HepG2 (cell line): Measurements from ENCODE around the gene ELL3. TPM values are rescaled to one million over a fixed set of nuclear protein-coding genes. Genes with fewer than 3 reads are reported as not detected.

ENCODE experiments used
- CBX1 ChIP-seq: IDR thresholded peaks from one replicate; pipeline ENCODE4 v1.6.1; 2016; ENCODE audit warnings: antibody characterized with exemption, low read depth
- CREBL2 ChIP-seq: sonication (generic); formaldehyde crosslinking; IDR thresholded peaks from 2 replicates; pipeline ENCODE4 v1.8.1; 2023; ENCODE audit warnings: missing genetic modification reagents, mild to moderate bottlenecking, borderline replicate concordance
- FOSL1 ChIP-seq: sonication (generic); formaldehyde crosslinking; IDR thresholded peaks from 2 replicates; pipeline ENCODE4 v1.9.0; 2021; ENCODE audit warnings: missing genetic modification reagents, borderline replicate concordance
- FOXA1 ChIP-seq, 2 experiments: fragments of 450-650 bp in 1 of 2; sonication (generic) in 1 of 2; formaldehyde crosslinking in 1 of 2; IDR thresholded peaks; 2 replicates each; pipeline versions ENCODE4 v1.4.0 to v1.6.1; 2016 to 2020; ENCODE audit warnings: missing genetic modification reagents in 1 of 2
- FOXP1 ChIP-seq, 2 experiments: fragments of 450-650 bp in 1 of 2; IDR thresholded peaks; 2 replicates each; pipeline ENCODE4 v1.6.1; 2017 to 2018; ENCODE audit warnings: antibody characterized with exemption in 1 of 2
- GATAD1 ChIP-seq: IDR thresholded peaks from 2 replicates; pipeline ENCODE4 v1.6.1; 2016; ENCODE audit warnings: missing genetic modification reagents, missing compliant biosample characterization
- GFI1 ChIP-seq: sonication (generic); formaldehyde crosslinking; IDR thresholded peaks from 2 replicates; pipeline ENCODE4 v1.5.0; 2020; ENCODE audit warnings: missing genetic modification reagents, mild to moderate bottlenecking, borderline replicate concordance
- HDAC1 ChIP-seq: sonication (generic); formaldehyde crosslinking; IDR thresholded peaks from 2 replicates; pipeline ENCODE4 v1.5.1; 2020; ENCODE audit warnings: mild to moderate bottlenecking, missing genetic modification reagents
- ONECUT2 ChIP-seq: sonication (generic); formaldehyde crosslinking; IDR thresholded peaks from 2 replicates; pipeline ENCODE4 v1.4.0; 2020; ENCODE audit warnings: missing genetic modification reagents
- RBM39 ChIP-seq: fragments of 200-400 bp; formaldehyde crosslinking; IDR thresholded peaks from one replicate; pipeline ENCODE4 v1.6.1; 2018; ENCODE audit warnings: antibody characterized with exemption, mild to moderate bottlenecking, low read depth, low read length; ENCODE audit not compliant: poor library complexity, severe bottlenecking
- SNAPC5 ChIP-seq: sonication (generic); formaldehyde crosslinking; IDR thresholded peaks from 2 replicates; pipeline ENCODE4 v1.8.1; 2023; ENCODE audit warnings: mild to moderate bottlenecking, missing genetic modification reagents, borderline replicate concordance
- ZBED4 ChIP-seq: sonication (generic); formaldehyde crosslinking; IDR thresholded peaks from 2 replicates; pipeline ENCODE4 v1.4.0; 2020; ENCODE audit warnings: missing genetic modification reagents, borderline replicate concordance
- ZFX ChIP-seq: sonication (generic); formaldehyde crosslinking; IDR thresholded peaks from 2 replicates; pipeline ENCODE4 v1.4.0; 2020; ENCODE audit warnings: mild to moderate bottlenecking, low read depth, missing genetic modification reagents, moderate library complexity
- ZMYM2 ChIP-seq: sonication (generic); formaldehyde crosslinking; IDR thresholded peaks from 2 replicates; pipeline ENCODE4 v1.8.0; 2022; ENCODE audit warnings: mild to moderate bottlenecking, missing genetic modification reagents
- ZNF446 ChIP-seq: sonication (generic); formaldehyde crosslinking; IDR thresholded peaks from 2 replicates; pipeline ENCODE4 v1.5.0; 2020; ENCODE audit warnings: mild to moderate bottlenecking, missing genetic modification reagents
- ZNF501 ChIP-seq: sonication (generic); formaldehyde crosslinking; IDR thresholded peaks from 2 replicates; pipeline ENCODE4 v1.5.1; 2020; ENCODE audit warnings: mild to moderate bottlenecking, moderate library complexity, missing genetic modification reagents
- ZNF550 ChIP-seq: sonication (generic); formaldehyde crosslinking; IDR thresholded peaks from 2 replicates; pipeline ENCODE4 v1.4.0; 2020; ENCODE audit warnings: mild to moderate bottlenecking, missing genetic modification reagents, borderline replicate concordance
- ZSCAN12 ChIP-seq: sonication (generic); formaldehyde crosslinking; IDR thresholded peaks from 2 replicates; pipeline ENCODE4 v1.9.0; 2021; ENCODE audit warnings: mild to moderate bottlenecking, missing genetic modification reagents
- polyA plus RNA-seq, 8 experiments: library from polyadenylated mRNA; depleted of rRNA in 3 of 8; stranded (reverse) in 7 of 8; unstranded in 1 of 8; fragments of >200 nt; fragmentation: Illumina TruSeq in 4 of 8; extraction: Trizol in 4 of 8; gene quantifications; 2 replicates each; pipeline versions ENCODE4 v1.2.1 to v1.2.3, GENCODE V29; 2011 to 2016; ENCODE audit warnings: low read depth in 4 of 8, missing spikeins in 1 of 8, mixed read lengths in 1 of 8; ENCODE audit not compliant: insufficient read depth in 1 of 8
- total RNA-seq, 5 experiments: library from RNA; depleted of rRNA; stranded (reverse); fragments of >200 nt; fragmentation: Illumina TruSeq; extraction: Trizol; gene quantifications; 2 replicates each; pipeline ENCODE4 v1.2.3, GENCODE V29; 2016; ENCODE audit warnings: low read depth in 1 of 5
- TF ChIP-seq, protein P1 (sequence below): sonication (generic); formaldehyde crosslinking; IDR thresholded peaks from 2 replicates; pipeline ENCODE4 v1.4.0; 2020; ENCODE audit warnings: missing genetic modification reagents
- TF ChIP-seq, protein P2 (sequence below): sonication (generic); formaldehyde crosslinking; IDR thresholded peaks from 2 replicates; pipeline ENCODE4 v1.4.0; 2020; ENCODE audit warnings: mild to moderate bottlenecking, missing genetic modification reagents

Gene ELL3
- total and polyA plus RNA-seq, 2 of the 13 experiments (the other 11 are each of a cell fraction or from before 2014, with no cell fraction given) = 6.1 to 8.8 TPM

DNA sequence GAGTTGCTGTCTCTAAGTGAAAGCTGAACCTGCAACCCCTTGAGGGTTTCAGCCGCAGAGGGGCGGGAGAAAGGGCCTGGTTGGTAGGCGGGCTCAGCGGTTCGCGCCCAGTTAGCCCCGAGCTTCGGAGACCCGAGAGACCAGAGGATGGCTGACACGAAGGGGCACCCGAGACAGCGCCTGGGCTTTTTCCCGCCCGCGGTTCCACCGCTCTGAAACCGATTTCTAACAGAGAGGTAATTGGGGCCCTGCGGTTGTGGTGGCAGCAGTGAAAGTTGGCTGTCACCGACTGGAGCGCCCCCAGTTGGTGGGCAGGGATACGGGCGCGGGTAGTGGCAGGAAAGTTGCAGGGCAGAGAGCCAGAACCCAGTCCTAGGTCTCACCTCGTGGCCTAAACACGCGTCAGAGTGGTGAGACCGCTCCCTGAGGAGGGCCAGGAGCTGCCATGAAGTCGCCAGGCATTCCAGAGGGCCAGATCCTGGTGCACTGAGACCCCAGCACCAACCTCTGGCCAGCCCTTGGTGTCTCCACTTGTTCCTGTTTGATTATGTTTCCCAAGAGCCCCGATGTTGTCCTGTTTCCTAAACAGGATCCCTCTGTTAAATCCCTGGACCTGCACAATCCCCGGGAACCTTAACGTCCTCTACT, 625 bp upstream of the ELL3 start (continued):
- TF ChIP-seq ZFX (CRISPR knock-in tag) (peak; percentile 84), FOXA1 (IDR thresholded peaks at IDR 0.05) (no peak), FOXA1 (CRISPR knock-in tag; IDR thresholded peaks at IDR 0.05) (no peak), RBM39 (peak; percentile 53), GATAD1 (CRISPR knock-in tag) (peak; percentile 29; the same call in 1 of the 2 replicates), ZBED4 (CRISPR knock-in tag) (0 out of 2 replicates have a peak, but pooled peaks have one; percentile 54), FOSL1 (CRISPR knock-in tag) (no peak), FOXP1 (IDR thresholded peaks at IDR 0.05) (no peak), FOXP1 (CRISPR knock-in tag; IDR thresholded peaks at IDR 0.05) (0 out of 2 replicates have a peak, but pooled peaks have one; percentile 8), ZNF550 (no peak), ZNF501 (CRISPR knock-in tag) (peak; percentile 53; the same call in 1 of the 2 replicates), SNAPC5 (CRISPR knock-in tag) (no peak), CBX1 (no peak), ZMYM2 (peak; percentile 70; the same call in 1 of the 2 replicates), ZSCAN12 (CRISPR knock-in tag) (0 out of 2 replicates have a peak, but pooled peaks have one; percentile 47), CREBL2 (no peak), ZNF446 (CRISPR knock-in tag) (peak; percentile 77; the same call in 1 of the 2 replicates), HDAC1 (CRISPR knock-in tag) (peak; percentile 68), ONECUT2 (CRISPR knock-in tag) (no peak), GFI1 (CRISPR knock-in tag) (no peak)
- TF ChIP-seq, protein P1, sequence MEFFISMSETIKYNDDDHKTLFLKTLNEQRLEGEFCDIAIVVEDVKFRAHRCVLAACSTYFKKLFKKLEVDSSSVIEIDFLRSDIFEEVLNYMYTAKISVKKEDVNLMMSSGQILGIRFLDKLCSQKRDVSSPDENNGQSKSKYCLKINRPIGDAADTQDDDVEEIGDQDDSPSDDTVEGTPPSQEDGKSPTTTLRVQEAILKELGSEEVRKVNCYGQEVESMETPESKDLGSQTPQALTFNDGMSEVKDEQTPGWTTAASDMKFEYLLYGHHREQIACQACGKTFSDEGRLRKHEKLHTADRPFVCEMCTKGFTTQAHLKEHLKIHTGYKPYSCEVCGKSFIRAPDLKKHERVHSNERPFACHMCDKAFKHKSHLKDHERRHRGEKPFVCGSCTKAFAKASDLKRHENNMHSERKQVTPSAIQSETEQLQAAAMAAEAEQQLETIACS = no peak
- TF ChIP-seq, protein P2, sequence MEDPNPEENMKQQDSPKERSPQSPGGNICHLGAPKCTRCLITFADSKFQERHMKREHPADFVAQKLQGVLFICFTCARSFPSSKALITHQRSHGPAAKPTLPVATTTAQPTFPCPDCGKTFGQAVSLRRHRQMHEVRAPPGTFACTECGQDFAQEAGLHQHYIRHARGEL (CRISPR knock-in tag) = no peak
